GM18499 (cell line): ENCODE measurements around the gene TRAPPC3.

Source experiments
- ATAC-seq: cut with Tn5 transposase; IDR thresholded peaks from one replicate; pipeline ENCODE4 v1.9.1; 2021; ENCODE audit warnings: moderate number of reproducible peaks; ENCODE audit not compliant: insufficient read depth, unreplicated experiment

Gene TRAPPC3

GRCh38 chr1:36108314-36108713 lies 41.0 kb downstream of the TRAPPC3 start:
- ATAC-seq, result no peak

- ATAC-seq, result no peak
These were observed 41.9 kb downstream of the TRAPPC3 start for GRCh38 chr1:36107394-36107793.

GRCh38 chr1:36106269-36106668 lies 43.0 kb downstream of the TRAPPC3 start:
- ATAC-seq, result no peak

GRCh38 chr1:36101546-36101945 lies 47.7 kb downstream of the TRAPPC3 start:
- no peak for ATAC-seq

- ATAC-seq, result no peak
These were observed 48.9 kb downstream of the TRAPPC3 start for GRCh38 chr1:36100376-36100775.

- no peak for ATAC-seq
These were observed 49.5 kb downstream of the TRAPPC3 start for GRCh38 chr1:36099681-36100341.

GRCh38 chr1:36098650-36099365 lies 50.5 kb downstream of the TRAPPC3 start:
- no peak for ATAC-seq

GRCh38 chr1:36097693-36098585 lies 51.3 kb downstream of the TRAPPC3 start:
- no peak for ATAC-seq

GRCh38 chr1:36096500-36097432 lies 52.5 kb downstream of the TRAPPC3 start:
- ATAC-seq, result no peak

GRCh38 chr1:36095760-36096405 lies 53.4 kb downstream of the TRAPPC3 start:
- ATAC-seq, result no peak

- no peak for ATAC-seq
These were observed 54.6 kb downstream of the TRAPPC3 start for GRCh38 chr1:36094621-36095061.

- ATAC-seq, result no peak
These were observed 55.4 kb downstream of the TRAPPC3 start for GRCh38 chr1:36093929-36094328.

- ATAC-seq, result no peak
These were observed 56.1 kb downstream of the TRAPPC3 start for GRCh38 chr1:36093226-36093625.

- no peak for ATAC-seq
These were observed 56.5 kb downstream of the TRAPPC3 start for GRCh38 chr1:36092798-36093185.

- no peak for ATAC-seq
These were observed 57.0 kb downstream of the TRAPPC3 start for GRCh38 chr1:36092166-36092797.

GRCh38 chr1:36091698-36092097 lies 57.6 kb downstream of the TRAPPC3 start:
- ATAC-seq, result no peak

GRCh38 chr1:36091141-36091540 lies 58.1 kb downstream of the TRAPPC3 start:
- ATAC-seq, result no peak

- no peak for ATAC-seq
These were observed 59.7 kb downstream of the TRAPPC3 start for GRCh38 chr1:36089393-36090121.
